HG03175 (cell line): ENCODE results near the gene RAI1.
"Not testable (repeated sequence)": the region's sequence is repeated elsewhere in the genome, so short reads cannot be mapped to it uniquely, and the experiment has no call there.

Experiments used
- ATAC-seq: cut with Tn5 transposase; IDR thresholded peaks from one replicate; pipeline ENCODE4 v1.9.1; 2021; ENCODE audit warnings: mild to moderate bottlenecking, moderate library complexity; ENCODE audit not compliant: unreplicated experiment

Gene RAI1

DNA sequence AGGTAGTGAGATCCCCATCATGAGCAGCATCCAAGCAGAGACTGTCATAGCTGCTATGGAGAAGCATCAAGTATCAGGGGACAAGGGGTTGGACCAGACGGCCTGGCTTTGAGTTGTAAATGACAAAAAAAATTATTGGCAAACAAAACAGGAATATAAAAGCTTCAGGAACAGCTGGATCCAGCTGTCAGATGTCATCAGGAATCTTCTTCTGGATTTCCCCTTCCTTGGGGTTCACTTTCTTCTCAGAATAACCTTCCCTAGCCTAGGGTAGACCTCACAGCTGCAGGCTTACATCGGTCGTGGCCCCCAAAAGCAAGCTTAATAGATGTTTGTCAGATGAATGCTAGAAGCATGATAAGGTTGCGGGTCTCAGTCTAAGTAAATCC, 17.2 kb upstream of the RAI1 start:
- ATAC-seq, result no peak

DNA sequence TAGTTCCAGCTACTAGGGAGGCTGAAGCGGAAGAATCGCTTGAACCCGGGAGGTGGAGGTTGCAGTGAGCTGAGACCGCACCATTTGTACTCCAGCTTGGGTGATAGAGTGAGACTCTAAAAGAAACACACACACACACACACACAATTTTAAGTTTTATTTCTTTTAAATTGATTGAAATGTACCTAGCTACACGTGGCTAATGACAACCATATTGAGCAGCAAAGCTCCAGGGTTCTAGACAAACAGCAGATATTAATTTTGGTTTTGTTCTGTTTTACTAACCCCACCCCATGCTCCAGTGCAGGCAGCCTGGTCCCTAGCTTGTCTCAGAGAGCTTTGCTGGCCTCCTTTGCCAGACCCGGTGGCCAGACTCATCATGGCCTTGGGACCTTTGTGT, 16.0 kb upstream of the RAI1 start:
- no peak for ATAC-seq

DNA sequence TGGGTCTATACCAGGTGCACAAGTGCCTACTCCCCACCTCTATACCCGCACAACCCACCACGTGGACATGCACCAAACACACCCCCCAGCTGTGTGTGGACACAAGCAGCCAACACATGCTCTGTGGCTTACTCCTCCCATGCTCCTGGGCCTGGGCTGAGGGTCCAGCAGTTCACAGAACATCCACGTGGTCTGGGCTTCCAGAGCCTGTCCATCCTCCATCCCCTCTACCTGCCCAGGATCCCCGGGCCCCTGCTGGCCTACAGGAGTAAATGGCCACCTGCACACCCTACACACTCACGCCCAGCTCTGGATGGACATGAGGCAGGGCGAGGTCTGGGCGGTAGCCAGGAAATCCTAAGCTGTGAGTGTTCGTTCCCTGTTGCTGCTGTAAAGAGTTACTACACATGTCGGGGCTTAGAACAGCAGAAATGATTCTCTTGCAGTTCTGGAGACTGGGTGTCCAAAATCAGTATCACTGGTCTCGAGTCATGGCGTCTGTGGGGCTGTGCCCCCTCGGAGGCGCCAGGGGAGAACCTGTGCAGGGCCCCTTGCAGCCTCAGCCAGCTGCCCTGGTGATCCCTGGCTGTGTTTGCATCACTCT, 15.0 kb upstream of the RAI1 start:
- ATAC-seq, result no peak

DNA sequence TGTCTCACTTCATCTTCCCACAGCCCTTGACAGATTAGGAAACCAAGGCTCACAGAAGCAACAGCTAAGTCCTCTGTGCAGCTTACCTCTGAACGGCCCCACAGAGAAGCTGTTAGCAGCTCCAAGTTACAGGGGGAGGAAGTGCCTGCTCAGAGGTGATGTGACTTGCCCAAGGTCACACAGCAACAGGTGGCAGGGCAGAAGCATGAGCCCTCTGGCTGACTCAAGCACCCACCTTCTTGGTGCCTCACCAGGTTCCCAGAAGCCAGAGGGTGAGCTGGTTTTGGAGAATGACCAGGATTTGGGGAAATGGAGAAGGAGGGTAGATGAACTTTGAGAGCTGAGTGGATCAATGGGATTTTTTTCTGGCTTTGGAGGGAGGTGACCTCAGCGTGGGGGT, 14.0 kb upstream of the RAI1 start:
- ATAC-seq, result no peak

DNA sequence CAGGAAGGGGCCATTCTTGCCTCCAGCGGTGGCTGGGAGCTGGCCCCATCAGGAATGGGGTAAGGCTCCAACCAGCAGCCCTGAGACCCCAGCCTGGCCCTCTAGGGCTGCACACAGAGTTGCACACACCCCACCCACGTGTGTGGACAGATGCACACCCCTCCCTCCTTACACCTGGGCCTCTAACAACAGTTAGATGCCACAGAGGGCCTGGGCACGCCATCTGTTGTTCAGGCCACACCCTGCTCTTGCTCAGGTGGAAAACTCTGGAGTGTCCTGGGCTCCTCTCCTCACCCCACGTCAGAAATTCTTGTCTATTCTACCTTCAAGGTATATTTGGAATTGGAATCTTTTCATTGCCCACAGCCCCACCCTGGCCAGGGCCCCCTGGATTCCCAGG, 13.3 kb upstream of the RAI1 start:
- ATAC-seq, result no peak

DNA sequence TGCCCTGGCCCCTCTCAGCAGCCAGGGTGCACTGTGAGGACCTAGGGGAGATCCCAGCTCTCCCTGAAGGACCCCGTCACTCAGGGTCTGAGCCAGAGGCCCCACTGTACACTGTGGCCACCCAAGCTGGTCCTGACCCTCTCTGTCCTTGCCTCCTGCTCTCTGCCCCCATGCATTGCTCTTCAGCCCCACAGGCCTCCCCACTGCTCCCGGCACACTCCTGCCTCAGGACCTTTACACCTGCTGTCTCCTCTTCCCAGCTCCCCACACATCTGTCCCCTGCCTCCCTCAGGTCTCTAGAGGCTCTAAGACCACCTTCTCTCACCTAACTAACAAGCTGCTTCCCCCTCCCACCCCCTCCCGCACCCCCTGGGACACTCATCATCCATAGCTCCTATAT, 12.9 kb upstream of the RAI1 start:
- no peak for ATAC-seq

DNA sequence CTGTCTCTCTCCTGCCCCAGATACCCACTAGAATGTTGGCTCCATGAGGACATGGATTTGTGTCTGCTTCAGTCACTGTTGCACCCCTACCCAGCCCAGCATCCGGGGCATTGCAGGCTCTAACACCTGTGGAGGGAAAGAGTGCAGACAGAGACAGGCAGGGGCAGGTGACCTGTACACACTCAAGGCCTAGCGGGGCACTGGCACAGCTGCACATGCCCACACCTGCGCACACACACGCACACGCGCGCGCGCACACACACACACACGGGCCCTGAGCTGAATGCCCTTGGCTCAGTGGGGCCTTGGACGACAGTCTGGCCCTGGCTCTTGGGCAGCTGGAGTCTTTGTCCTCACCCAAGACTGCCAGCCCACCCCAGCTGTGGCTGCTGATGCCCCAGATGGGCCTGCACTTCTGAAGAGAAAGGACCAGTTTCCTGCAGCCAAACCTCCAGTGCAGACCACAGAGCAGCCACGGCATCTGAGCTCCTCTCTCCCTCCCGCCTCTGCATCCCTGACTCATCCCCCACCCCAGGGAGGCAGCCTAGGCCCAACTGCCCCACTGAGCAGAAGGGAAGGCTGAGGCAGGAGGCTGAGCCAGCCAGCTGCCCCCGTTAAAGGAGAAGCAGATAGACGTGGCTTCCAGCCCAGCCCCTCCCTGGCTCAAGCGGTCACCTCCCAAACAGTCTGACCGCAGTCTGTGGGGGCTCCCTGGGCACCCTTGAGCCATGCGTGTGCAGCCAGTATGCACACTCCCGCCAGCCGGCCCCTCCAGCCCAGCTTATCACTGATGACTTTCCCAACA, 12.3 kb upstream of the RAI1 start:
- ATAC-seq, result no peak

DNA sequence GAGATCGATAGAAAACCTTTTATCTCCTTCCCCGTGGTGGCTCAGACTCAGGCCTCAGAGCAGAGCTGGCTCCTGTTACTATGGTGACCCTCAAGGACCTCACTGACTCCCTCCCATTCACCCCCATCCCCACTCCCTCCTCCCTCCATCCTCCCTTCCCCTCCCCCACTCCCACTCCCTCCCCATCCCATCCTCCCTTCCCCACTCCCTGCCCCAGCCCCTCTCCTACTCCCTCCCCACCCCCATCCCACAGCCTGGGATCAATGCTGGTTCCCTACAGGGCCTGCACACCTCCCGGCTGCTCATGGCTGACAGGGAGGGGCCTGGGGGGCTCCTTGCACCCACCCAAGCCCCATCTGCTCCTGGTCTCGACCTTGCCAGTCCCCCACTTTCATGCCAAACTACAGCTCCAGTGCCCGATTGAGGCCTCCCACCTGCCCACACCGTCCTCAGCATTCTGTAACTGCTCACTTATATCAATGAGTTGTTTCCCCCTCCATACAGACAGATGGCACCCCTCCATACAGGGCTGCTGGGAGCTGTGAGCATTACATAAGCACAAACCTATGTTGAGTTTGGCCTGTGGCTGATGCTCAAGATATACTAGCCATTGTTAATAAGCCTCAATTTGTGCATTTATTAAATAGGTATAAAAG, 11.6 kb upstream of the RAI1 start:
- ATAC-seq, result no peak

DNA sequence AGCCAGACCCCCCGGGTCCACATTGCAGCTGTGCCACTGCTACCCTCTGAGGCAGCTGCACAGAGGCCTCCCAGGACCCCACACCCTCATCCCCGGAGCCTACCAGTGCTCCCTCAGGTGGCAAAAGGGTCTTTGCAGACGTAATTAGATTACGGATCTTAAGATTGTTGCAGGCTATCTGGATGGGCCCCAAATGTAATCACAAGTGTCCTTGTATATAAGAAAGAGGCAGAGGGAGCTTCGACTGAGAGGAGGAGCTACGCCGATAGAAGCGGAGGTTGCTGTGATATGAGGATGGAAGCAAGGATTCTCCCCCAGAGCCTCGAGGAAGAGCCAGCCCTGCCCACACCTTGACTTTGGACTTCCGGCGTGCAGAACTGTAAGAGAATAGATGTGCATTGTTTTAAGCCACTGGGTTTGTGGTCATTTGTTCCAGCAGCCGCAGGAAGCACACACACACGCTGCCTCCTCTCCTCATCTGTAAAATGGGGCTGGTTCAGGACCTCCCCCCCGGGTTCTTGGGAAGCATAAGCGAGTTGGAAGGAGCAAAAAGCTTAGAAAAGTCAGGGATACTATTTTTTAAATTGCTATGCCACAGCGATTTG, 10.5 kb upstream of the RAI1 start:
- no peak for ATAC-seq

DNA sequence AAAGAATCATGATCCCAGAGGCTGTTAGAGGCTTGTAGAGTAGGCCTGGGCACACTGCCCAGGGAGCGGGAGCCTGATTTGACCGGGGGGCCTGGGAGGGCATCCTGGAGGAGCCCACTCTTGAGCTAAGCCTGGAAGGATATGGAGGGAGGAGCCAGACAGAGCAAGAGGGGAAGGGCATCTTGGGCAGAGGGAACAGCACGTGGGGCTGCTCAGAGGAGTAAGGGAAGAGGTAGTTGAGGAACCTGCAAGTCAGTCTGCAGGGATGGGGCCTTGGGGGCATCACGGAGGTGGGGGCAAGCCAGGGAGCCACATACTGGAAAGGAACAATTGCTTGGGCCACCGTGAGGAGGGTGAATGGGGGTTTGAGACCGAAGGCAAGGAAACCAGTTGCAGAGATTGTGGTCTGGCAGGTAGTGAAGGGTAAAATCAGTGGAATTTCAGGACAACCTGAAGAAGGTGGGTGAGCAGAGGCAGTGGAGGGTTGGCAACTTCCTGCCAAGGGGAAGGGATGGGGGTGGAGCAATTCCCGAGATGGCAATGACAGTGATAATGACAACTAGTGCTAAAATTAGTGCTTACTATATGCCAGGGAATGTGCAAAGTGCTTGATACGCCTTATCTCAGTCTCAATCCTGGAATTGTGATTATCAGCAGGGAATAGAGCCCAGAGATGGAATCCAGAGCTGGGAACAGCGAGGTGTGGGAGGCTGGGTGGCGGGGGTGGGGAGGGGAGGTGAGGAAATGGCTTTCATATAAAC, 9.7 kb upstream of the RAI1 start:
- no peak for ATAC-seq

DNA sequence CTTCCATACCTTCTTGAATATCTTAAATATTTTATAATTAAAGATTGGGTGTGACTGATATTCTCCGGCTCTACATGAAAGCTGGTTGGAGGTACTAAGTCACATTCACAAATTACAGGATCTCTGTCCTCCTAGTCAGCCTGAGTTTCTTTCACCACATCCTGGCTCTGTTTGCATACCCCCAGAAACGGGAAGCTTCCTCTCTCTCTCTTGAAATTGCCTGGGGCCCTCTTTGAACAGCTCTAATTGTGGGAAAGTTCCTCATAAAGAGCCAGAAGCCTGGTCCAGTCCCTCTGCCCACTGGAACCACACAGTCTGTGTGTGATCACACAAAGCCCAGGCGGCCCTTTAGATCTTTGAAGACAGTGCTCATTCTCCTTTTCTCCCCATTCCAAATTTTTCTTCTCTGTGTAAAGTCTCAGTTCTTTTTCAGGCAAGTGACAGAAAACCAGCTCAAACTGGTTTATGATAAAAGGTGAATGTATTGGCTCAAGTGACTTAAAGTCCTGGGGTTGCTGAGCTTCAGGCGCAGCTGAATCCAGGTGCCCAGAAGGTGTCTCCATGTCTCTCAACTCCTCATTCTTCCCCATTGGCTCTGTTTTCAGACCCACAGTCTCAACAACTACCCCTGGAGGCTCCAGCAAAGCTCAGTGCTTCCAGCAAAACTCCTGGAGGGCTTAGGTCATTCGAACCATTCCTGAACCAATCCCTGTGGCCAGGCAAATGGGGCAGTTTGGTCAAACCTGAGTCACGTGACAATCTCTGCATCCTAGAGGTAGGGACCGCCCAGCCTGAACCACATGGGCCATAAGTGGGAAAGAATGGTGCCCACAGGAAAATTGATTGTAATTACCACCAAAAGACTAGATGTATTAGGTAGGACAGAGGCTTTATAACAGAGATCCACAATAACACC, 8.5 kb upstream of the RAI1 start:
- ATAC-seq, result no peak

DNA sequence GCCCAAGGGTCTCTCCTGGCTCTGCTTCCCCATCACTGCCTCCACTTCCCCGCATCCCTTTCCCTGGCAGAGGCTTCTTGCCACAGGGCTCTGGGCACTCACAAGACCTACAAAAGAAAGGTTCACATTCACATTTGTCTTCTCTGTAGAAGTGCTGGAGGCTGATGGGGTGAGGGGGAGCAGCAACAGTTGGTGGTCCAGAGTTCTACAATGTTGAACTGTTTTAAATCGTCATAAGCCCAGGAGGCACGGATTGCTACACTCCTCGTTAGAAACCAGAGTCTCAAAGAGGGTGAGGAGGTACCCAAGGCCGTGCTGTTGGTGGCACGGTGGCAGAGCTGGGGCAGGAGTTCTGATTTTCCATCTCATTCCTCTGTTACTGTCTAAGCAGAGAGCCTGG, 5.8 kb upstream of the RAI1 start:
- no peak for ATAC-seq

DNA sequence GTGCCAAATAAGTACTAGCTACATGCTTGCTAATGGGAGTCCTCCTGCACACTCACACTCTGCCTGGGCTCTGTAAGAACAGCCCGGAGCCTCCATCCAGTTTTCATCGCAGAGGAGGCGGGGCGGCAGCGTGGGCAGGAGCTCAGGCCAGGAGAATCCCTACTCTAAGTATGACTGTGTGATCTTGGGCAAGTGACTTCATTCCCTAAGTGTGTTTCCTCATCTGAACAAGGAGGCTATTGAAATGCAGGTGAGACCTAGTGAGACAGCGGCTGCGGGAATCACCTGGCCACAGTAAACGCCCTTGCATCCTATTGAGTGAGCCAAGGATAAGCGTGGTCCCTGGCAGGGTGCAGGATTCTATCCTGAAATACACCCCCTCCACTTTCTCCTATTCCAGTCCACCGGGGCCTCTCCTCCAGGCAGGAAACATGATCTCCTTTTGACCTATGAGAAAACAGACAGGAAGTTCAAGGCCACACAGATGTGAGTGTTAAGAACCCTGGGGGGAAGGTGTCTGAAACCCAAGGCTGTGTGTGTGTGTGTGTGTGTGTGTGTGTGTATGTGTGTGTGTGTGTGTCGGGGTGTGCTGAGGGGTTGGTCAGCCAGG, 5.2 kb upstream of the RAI1 start:
- no peak for ATAC-seq

DNA sequence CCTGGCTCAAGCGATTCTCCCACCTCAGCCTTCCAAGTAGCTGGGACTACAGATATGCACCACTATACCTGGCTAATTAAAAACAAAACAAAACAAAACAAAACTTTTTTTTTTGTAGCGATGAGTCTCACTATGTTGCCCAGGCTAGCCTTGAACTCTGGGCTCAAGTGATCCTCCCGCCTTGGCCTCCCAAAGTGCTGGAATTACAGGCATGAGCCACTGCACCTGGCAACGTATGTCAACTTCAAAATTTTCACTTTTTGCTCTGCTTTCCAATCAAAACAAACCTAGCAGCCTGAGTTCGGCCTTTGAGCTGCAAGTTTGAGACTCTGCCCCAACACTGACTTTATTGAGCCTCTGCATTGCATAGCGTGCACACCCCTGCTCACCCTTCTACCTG, 4.5 kb upstream of the RAI1 start:
- ATAC-seq, result no peak

DNA sequence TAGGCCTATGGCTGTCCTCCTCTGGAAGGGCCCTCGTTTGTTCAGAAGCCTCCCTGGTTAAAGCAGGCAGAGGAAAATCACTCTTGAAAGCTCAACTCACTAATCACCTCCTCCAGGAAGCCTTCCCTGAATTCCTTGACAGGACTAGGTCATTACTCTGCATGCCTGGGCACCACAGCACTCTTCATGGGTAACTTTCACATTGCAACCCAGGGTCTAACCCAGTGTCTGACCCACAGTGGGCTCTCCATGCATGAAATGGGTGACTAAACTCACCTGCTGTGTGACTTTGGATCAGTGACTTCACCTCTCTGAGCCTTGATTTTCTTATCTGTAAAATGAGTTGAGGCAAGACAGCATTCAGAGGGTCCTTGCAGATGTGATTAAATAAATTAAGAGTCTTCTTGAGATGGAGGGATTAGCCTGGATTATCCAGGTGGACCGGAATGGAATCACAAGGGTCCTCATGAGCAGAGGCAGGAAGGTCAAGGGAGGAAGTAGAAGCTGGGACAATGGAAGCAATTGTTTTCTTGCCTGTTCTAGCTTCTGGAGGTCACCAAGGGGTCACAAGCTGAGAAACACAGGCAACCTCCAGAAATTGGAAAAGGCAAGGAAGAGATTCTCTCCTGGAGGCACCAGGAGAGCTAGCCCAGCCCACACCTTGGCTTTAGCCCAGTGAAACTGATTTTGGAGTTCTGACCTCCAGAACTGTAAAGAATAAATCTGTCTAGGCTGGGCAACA, 3.8 kb upstream of the RAI1 start:
- no peak for ATAC-seq

DNA sequence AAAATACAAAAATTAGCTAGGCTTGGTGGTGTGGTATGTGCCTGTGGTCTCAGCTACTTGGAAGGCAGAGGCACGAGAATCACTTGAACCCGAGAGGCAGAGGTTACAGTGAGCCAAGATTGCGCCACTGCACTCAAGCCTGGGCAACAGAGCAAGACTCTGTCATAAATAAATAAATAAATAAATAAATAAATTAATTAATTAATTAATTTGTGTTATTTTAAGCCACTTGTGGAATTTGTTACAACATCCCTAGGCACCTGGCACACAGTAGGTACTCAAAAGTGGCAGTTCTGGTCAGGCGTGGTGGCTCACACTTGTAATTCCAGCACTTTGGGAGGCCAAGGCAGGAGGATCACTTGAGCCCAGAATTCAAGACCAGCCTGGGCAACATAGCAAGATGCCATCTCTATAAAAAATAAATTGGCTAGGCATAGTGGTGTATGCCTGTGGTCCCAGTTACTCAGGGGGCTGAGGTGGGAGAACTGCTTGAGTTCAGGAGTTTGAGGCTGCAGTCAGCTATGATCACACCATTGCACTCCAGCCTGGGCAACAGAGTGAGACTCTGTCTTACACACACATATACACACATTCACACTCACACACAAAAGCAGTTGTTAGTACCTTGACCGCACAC, 3.1 kb upstream of the RAI1 start:
- not testable (repeated sequence) for ATAC-seq

DNA sequence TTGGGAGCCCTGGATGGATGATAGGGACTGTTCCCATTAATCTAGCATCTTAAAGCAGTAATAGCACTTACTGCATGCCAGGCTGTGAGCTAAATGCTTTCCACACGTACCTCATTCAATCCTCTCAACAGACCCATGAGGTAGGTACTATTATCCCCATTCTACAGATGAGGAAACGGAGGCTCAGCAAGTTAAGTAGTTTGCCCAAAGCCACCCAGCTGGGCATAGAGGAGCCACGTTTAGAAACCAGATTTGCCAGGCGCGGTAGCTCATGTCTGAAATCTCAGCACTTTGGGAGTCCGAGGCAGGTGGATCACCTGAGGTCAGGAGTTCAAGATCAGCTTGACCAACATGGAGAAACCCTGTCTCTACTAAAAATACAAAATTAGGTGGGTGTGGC, 2.0 kb upstream of the RAI1 start:
- no peak for ATAC-seq

DNA sequence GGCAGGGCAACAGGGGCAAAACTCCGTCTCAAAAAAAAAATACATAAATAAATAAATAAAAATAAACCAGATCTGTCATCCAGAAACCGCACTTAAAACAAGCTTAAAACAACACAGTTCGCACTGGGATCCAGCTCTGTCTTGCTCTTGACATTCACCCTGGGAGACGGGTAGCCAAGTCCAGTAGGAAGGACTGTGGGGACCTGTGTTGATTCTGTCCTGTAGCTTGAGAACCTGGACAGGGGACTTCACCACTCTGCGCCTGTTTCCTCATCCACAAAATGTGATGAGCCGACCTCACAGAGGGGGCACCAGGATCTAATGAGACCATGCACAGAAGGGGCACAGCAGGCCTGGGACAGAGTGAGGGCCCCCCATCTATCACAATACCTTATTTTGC, 1.5 kb upstream of the RAI1 start:
- ATAC-seq, result no peak
